Activated CD8-positive, alpha-beta memory T cell treated with anti-CD3 and anti-CD28 coated beads, Interleukin-2, amount 50 U/mL, for 48 hours (primary cell): ENCODE results near the gene LAMA3.

Source experiments
- DNase-seq: peaks from one replicate; pipeline ENCODE4 v3.0.0-alpha.2; 2020

LAMA3 gene

DNA sequence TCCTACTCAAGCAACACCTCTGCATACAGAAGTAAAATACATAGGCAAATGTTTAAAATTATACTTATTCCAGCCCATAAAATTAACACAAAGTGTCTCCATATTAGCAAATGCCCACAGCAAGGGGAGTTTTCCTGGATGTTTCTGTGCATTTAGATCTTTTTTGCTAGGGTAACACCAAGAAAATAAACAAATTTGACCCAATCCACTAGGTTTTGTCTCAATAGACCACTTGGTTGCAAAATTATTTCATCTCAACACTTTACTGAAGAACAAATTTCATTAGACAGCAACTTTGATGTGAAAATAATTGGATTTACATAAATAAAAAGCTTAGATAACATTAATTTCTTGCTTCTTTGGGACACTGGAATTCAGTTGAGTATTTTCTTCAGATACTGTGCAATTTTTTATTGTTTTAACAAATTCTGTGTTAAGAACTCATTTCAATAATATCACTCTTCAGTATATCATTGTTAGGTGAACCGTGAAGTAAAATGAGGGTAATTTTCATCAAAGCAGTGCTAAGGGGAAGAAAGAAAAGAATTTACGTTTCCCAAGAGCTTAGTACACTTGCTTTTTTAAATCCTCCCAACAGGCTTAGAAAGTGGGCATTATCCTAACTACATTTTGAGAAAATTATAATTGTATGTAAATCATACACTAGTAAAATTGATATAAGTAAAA lies 191.8 kb downstream of the LAMA3 start:
- no peak for DNase-seq

- no peak for DNase-seq
Observed at GRCh38 chr18:23881778-23882177, 192.5 kb downstream of the LAMA3 start.

GRCh38 chr18:23882616-23883276 lies 193.5 kb downstream of the LAMA3 start:
- no peak for DNase-seq

- no peak for DNase-seq
Observed at GRCh38 chr18:23883277-23883790, 194.1 kb downstream of the LAMA3 start.

- DNase-seq, result no peak
Observed at GRCh38 chr18:23884681-23885375, 195.6 kb downstream of the LAMA3 start.

DNA sequence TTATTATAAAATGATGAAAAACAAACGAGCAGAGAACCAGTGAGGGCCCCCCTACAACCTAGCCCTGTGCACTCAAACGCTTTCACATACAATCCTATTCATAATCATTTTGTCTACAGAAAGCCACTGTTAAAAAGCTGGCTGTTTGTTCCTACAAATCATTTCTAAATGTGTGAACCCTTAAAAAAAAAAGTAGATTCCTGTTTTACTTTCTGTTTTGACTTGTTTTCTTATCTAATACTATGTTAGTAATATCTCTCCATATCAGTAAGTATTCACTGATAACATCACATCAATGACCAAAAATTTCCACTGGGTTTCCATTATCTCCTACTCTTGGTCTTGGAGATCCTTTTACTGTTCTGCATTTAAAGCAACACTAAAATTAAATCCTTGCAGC lies 196.5 kb downstream of the LAMA3 start:
- no peak for DNase-seq

DNA sequence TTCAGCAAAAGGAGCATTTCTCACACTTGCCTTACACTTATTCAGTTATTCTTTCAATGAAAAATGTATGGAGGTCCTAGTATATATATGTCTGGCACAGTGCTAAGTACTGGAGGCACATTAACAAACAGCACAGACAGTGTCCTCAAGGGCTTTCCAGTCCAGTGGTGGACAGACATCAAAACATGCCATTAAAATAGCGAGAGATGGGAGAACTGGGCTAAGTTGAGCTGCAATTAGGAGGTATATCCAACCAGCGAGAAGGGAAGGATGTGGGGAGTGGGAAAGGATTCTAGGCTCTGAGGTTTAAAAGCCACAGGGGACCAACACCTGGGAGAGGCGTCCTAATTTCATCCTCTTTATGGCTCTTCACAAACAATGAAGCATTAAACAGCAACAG lies 197.8 kb downstream of the LAMA3 start:
- no peak for DNase-seq

GRCh38 chr18:23887493-23887892 lies 198.2 kb downstream of the LAMA3 start:
- DNase-seq, result no peak

GRCh38 chr18:23888881-23889280 lies 199.6 kb downstream of the LAMA3 start:
- no peak for DNase-seq

- DNase-seq, result no peak
Observed at GRCh38 chr18:23889907-23890306, 200.7 kb downstream of the LAMA3 start.

DNA sequence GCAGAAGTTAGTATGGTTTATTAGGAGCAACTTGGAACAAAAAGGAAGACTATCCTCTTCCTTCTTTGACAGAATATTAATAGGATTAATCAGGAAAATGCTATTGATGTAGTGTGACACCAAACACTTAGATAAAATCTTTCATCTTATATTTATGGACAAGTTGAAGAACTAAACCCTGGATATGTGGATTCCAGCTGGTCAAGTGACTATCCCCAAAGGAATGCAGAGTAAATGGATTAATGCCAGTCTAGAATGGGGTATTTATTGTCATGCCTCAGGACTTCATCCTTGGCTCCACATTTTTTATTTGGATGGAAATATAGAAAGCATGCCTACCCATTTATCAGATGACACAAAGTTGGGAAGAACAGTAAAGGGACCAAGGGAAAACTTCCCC lies 201.3 kb downstream of the LAMA3 start:
- no peak for DNase-seq

- DNase-seq, result no peak
Observed at GRCh38 chr18:23893653-23894052, 204.4 kb downstream of the LAMA3 start.

GRCh38 chr18:23894661-23895175 lies 205.5 kb downstream of the LAMA3 start:
- DNase-seq, result no peak

GRCh38 chr18:23897291-23897690 lies 208.0 kb downstream of the LAMA3 start:
- DNase-seq, result no peak

DNA sequence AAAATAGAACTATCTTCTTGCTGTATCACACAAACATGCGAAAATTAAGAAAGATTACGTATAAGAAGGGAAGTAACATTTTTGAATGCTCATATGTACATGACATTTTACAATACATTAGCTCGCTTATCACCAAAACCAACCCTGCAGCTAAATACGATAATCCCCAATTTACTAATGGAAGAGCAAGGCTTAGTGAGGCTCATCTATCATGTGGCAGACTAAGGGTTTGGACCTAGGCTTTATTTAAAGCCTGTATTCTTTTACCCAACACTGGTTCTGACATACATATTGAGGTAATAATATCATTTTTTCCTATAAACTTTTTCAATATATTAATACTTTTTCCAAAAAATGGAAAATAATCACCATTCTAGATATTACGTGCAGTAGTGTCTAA lies 208.5 kb downstream of the LAMA3 start:
- DNase-seq, result no peak

DNA sequence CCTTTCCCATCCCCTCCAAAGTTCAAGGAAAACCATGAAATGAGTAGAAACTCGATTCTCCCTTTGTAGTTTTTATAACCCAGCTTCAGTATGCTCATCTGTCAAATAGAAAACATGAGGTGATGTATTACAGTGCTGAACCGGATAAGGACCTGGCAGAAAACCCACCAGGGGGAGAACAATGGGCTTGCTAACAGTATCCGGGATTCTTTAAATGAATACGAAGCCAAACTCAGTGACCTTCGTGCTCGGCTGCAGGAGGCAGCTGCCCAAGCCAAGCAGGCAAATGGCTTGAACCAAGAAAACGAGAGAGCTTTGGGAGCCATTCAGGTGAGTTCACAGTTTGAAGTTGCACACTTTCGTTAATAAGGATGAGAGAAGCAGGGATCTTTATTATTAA lies 211.7 kb downstream of the LAMA3 start:
- no peak for DNase-seq

- no peak for DNase-seq
Observed at GRCh38 chr18:23902396-23902795, 213.1 kb downstream of the LAMA3 start.

GRCh38 chr18:23903971-23904370 lies 214.7 kb downstream of the LAMA3 start:
- no peak for DNase-seq

- no peak for DNase-seq
Observed at GRCh38 chr18:23906658-23907057, 217.4 kb downstream of the LAMA3 start.

DNA sequence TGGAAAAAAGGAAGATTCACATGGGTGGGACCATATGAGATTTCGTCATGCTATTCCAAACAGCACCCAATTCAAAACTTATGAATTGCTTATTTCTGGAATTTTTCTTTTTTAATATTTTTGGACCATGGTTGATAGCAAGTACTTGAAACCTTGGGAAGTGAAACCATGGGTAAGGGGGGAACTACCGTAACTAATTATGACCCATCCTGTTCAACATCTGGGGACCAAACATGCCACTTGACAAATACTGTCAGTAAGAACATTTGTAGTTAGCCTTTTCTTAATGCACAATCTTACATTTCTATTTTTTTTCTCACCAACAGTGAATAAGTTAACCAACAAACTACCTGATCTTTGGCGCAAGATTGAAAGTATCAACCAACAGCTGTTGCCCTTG lies 219.6 kb downstream of the LAMA3 start:
- DNase-seq, result no peak

DNA sequence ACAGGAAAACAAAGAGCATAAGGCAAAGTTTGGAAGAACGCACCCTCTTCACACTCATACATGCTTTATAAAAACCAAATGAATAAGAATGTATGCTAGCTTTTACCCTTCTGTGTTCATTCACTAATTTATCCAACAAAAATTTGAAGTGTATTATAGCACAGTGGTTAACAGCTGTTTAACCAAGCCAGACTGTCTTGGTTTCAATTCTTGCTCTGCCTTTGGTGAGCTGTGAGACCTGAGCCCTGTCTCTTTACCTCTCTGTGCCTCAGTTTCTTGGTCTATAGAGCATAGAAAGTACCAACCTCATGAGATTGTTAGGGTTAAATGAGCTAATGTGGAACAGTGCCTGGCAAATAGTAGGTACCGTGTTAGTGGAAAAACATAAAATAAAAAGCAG lies 220.8 kb downstream of the LAMA3 start:
- no peak for DNase-seq

GRCh38 chr18:23912356-23912755 lies 223.1 kb downstream of the LAMA3 start:
- no peak for DNase-seq

DNA sequence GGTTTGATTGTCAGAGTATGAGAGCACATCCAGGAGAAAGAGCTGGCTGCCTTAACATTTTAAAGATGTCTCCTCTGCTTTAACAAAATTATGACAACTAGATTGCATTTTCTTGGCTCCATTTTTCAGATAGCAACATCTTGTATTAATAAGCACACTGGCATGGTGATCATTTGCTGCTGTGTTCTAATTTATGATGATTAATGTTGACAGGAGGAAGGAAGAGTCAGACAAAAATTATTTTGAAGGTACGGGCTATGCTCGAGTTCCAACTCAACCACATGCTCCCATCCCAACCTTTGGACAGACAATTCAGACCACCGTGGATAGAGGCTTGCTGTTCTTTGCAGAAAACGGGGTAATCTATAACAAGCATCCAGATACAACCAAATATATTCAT lies 227.1 kb downstream of the LAMA3 start:
- no peak for DNase-seq
